ENCODE data around the gene OR4K5.

Gene OR4K5, protein sequence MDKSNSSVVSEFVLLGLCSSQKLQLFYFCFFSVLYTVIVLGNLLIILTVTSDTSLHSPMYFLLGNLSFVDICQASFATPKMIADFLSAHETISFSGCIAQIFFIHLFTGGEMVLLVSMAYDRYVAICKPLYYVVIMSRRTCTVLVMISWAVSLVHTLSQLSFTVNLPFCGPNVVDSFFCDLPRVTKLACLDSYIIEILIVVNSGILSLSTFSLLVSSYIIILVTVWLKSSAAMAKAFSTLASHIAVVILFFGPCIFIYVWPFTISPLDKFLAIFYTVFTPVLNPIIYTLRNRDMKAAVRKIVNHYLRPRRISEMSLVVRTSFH

DNA sequence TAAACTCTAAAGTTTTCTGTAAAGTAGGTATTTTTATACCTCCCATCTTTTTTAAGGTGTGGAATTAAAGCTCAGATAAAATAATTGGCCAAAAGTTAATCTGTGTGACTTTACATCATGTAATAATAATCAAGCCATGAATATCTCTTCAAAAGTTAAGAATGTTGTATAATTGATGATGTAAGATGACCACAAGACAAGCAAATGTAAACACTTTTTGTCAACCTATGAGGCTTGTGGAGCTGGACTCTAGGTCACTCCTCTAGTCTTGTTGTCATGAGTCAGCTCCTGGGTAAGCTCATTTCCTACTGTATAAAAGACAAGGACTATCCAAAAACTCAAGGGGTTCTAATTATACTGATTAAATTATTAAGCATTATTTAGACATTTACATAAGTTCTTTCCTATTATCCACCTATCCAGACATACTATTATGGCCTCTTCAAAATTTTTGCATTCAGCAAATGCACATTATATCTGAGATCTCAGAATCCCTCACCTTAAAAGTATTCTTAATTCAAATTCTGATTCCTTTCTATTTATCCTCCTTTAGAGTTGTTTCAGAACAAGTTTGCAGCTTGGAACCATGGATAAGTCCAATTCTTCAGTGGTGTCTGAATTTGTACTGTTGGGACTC lies at the start of gene OR4K5:
OR4K5 (plus strand) TSS at position 587 of the 637 bp plus-strand sequence; CDS start at position 587, 0 bp downstream.
- no peak for TF ChIP-seq POLR2A (IDR thresholded peaks at IDR 0.05; ENCODE audit: low read depth, low read length)

GRCh38 chr14:19873178-19873577 lies 47.2 kb upstream of the OR4K5 start:
- DNase-seq (ENCODE audit: insufficient read length, low spot score): no peak
- no peak for FAIRE-seq
- TF ChIP-seq POLR2A (IDR thresholded peaks at IDR 0.05; ENCODE audit: low read depth, low read length): no peak

More for the DNA sequence above, at the start of gene OR4K5:
- DNase-seq (ENCODE audit: insufficient read length, low spot score) (no peak), FAIRE-seq (no peak)

GRCh38 chr14:19874842-19875241 lies 45.6 kb upstream of the OR4K5 start, which contains the start of gene OR4K2:
Gene OR4K2 (plus strand): TSS chr14:19875142. CDS start chr14:19876268, 1,126 bp downstream.
- TF ChIP-seq POLR2A (IDR thresholded peaks at IDR 0.05; ENCODE audit: low read depth, low read length): no peak
- DNase-seq (ENCODE audit: insufficient read length, low spot score): no peak
- no peak for FAIRE-seq

DNA sequence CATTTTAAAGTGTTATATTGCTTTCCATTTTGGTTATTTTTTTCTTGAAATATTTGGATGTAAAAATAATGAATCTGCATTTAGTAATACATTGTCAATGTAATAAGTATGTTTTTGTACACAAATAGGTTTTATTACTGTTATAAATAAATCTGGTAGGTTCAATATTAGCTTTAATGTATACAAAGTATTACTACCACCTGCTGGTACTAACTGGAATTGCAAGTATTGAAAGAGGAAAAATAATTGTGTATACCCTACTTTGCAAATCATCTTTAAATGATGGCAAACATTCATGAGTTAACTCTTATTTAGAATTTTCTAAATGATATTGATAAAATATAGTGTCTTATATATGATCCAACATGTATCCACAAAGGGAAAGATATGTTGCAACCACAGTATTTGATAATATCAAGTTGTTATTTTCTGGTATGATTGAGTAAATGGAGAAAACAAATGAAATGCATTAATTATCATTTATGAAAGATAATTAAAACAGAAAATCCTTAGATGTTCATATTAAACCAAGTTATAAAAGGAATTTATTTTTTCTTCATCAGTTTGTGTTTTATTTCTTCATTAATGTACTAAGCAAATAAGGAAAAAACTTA lies 42.3 kb upstream of the OR4K5 start:
- DNase-seq (ENCODE audit: insufficient read length, low spot score): no peak
- no peak for TF ChIP-seq POLR2A (IDR thresholded peaks at IDR 0.05; ENCODE audit: low read depth, low read length)
- FAIRE-seq: no peak

DNA sequence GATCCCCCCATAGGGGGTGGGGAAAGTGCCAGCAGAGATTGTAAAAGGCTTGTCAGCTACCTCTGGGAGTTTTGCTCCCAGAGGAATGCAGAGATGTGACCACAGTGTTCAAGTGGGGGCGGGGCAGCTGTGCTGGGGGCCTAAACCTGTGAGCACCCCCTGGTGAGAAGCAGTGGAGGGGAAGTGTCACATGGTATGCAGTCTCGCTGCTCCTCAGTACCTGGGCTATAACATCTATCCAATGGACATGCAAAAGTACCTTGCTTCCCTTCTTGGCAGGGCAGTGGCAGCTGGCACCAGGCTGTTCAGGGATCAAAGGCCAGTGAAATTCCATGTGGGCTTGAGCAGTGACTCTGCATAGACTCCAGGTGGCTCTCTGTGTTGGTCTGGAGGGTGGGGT lies 25.1 kb upstream of the OR4K5 start:
- DNase-seq (ENCODE audit: insufficient read length, low spot score) (no peak), FAIRE-seq (no peak)
- no peak for TF ChIP-seq POLR2A (IDR thresholded peaks at IDR 0.05; ENCODE audit: low read depth, low read length)

GRCh38 chr14:19900999-19901398 lies 19.4 kb upstream of the OR4K5 start:
- FAIRE-seq (no peak), DNase-seq (ENCODE audit: insufficient read length, low spot score) (no peak)
- TF ChIP-seq POLR2A (IDR thresholded peaks at IDR 0.05; ENCODE audit: low read depth, low read length): no peak

- DNase-seq (ENCODE audit: insufficient read length, low spot score) (no peak), FAIRE-seq (no peak)
- no peak for TF ChIP-seq POLR2A (IDR thresholded peaks at IDR 0.05; ENCODE audit: low read depth, low read length)
Measured at GRCh38 chr14:19902409-19902808, 18.0 kb upstream of the OR4K5 start.

- DNase-seq (ENCODE audit: insufficient read length, low spot score) (no peak), FAIRE-seq (no peak)
- TF ChIP-seq POLR2A (IDR thresholded peaks at IDR 0.05; ENCODE audit: low read depth, low read length): no peak
Measured at GRCh38 chr14:19906665-19907064, 13.7 kb upstream of the OR4K5 start.

- no peak for TF ChIP-seq POLR2A (IDR thresholded peaks at IDR 0.05; ENCODE audit: low read depth, low read length)
- no peak for DNase-seq (ENCODE audit: insufficient read length, low spot score)
- no peak for FAIRE-seq
Measured at GRCh38 chr14:19911114-19911513, 9.3 kb upstream of the OR4K5 start.

- no peak for FAIRE-seq
- TF ChIP-seq POLR2A (IDR thresholded peaks at IDR 0.05; ENCODE audit: low read depth, low read length): no peak
- DNase-seq (ENCODE audit: insufficient read length, low spot score): no peak
Measured at GRCh38 chr14:19917243-19917642, 3.2 kb upstream of the OR4K5 start.

- FAIRE-seq: no peak
- no peak for DNase-seq (ENCODE audit: insufficient read length, low spot score)
- no peak for TF ChIP-seq POLR2A (IDR thresholded peaks at IDR 0.05; ENCODE audit: low read depth, low read length)
Measured at GRCh38 chr14:19917955-19918518, 2.4 kb upstream of the OR4K5 start.

DNA sequence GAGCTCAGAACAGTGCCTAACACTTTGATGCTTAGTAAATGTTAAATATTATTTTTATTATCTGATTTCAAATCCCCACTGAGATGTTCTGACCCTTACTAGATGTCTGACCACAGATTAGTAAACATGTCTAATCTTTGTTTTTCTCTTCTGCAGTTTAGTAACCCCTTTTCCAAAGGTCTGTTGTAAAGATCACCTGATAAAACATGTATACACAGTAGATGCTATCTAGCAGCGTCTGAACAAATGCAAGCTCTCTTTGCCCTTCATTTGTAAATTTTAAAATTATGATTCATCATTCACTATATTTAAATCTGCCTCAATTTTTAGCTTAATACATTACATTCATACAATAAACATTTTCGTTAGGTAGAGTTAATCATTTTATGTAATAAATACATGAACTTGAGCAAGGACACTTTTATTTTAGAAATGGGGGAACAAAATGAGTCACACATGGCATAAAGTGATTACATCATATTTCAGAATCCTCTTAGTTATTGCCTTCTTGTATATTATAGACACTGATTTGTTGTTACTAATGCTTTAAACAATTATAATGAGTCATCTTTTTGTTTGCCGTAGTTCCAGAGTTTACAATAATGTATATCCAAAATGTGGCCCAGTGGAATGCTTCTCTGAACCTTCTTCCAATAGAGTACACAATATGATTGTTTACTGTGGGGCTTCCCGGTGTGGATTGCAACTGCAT lies 1.7 kb upstream of the OR4K5 start:
- DNase-seq (ENCODE audit: insufficient read length, low spot score): no peak
- TF ChIP-seq POLR2A (IDR thresholded peaks at IDR 0.05; ENCODE audit: low read depth, low read length): no peak
- FAIRE-seq: no peak

GRCh38 chr14:19930617-19931016 lies 10.2 kb downstream of the OR4K5 start, which contains the start of gene OR4K1:
Gene OR4K1 (plus strand): TSS chr14:19930917. CDS start chr14:19935667, 4,750 bp downstream.
- no peak for FAIRE-seq
- no peak for DNase-seq (ENCODE audit: insufficient read length, low spot score)
- TF ChIP-seq POLR2A (IDR thresholded peaks at IDR 0.05; ENCODE audit: low read depth, low read length): no peak

DNA sequence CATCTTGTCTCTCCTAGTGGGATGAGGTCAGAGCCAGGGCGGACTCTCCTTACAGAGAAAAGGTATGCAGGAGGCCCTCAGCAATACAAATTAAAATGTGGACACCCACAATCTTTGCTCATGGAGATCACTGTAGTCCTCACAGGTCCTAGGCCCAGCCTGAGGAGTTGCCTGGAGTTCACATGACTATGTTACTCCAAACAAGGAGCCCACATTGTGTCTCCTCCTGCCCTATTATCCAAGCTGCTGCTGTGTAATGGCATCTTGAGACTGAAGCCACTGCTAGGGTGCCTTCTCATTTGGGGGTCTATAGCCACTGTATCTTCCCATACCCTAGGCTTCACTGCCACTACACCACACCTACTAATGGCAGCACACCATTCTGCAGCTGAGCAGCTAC lies 21.3 kb downstream of the OR4K5 start:
- no peak for FAIRE-seq
- no peak for TF ChIP-seq POLR2A (IDR thresholded peaks at IDR 0.05; ENCODE audit: low read depth, low read length)
- DNase-seq (ENCODE audit: insufficient read length, low spot score): no peak
